HG03025 (cell line): ENCODE measurements around the gene KMT2C.

Experiments used
- ATAC-seq: cut with Tn5 transposase; IDR thresholded peaks from one replicate; pipeline ENCODE4 v1.9.1; 2021; ENCODE audit warnings: mild to moderate bottlenecking, moderate library complexity; ENCODE audit not compliant: unreplicated experiment, low FRiP score

KMT2C gene

DNA sequence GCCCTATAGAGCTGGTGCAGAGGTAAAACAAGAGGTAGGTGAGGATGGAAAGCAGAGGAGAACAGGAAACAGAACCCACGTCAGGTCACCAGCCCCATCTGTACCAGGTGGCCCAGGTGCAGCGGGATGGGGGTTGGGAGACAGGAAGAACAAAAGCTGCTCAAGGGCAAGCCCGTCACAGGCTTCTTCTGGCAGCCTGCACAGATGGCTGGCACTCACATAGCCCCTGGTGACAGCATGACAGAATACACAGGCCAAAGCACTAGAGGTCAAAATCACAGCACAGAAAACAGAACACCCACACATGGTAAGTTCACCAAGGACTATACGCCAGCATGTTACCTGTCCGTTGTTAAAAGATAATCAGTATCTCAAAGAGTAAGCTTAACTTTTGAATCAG lies 283.5 kb downstream of the KMT2C start:
- ATAC-seq, result no peak

- ATAC-seq, result no peak
These were observed 286.4 kb downstream of the KMT2C start for GRCh38 chr7:152149363-152149762.

- ATAC-seq, result no peak
These were observed 287.1 kb downstream of the KMT2C start for GRCh38 chr7:152148706-152149105.

DNA sequence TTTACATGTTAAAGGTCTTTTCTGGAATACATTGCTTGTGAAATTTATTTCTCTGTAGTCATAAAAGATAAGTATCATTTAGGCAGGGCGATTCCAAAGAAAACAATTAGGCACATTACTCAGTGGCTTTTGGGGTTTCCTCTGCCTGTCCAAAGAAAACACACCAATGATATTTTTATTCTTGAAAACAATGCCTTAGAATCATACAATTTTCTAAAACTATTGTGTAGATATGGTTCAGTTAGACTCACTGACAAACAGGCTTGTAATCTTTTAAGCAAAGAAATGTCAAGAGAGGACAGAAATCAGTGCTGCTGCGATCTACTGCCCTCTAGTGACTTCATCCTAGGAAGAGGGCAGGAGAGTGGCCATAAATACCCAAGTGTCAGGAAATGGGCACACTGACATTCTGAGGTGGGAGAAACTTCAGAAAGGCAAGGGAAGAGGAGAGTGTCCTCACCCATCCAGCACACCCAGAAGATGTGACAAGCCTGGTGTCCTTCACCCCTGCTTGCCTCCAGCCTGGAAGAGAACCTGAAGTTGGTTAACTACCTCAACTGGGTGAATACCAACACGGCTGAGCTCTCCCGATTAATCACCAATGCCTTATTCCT lies 289.8 kb downstream of the KMT2C start:
- no peak for ATAC-seq

GRCh38 chr7:152144557-152145245 lies 291.1 kb downstream of the KMT2C start:
- no peak for ATAC-seq

DNA sequence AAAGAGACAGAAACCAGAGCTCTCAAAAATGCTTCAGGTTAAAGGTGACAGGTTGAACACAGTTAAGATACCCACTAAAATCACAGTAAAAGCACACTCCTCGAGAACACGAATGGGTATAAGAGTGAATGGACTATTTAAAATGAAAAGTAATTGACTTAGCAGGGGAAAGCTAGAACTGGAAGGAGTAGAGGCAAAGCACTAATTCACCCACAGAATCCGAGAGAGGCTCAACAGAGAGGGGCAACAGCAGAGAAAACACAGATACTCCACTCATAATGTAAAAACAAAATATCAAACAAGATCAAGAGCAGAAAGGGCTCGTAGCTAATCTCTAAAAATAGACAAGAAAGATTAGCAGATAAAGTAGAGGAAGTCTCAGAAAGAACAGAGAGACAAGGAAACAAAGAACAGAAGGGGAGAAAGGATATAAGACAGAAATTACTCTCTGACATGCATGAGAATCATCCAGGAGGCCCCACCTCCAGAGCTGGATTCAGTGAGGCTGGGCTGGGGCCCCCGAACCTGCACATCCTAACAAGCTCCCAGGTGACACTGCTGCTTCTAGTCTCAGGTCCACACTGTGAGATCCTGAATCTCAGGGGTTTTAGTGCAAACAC lies 292.7 kb downstream of the KMT2C start:
- no peak for ATAC-seq

DNA sequence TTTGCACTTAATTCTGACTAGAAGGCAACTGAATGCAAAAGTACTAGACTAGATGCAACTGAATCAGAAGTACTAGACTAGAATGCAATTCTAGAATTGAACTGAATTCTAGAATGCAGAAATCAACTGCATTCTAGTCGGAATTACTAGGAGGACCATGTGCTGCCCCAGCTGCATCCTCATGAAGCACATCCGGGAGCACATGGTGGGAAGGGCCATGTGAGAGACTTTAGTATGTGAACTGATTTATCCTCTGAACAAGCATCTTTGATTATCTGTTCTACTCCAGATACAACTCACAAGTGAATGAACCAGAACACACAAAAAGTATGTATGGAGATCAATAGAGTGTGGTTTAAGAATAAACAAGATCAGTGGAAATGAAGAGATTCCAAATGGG lies 295.2 kb downstream of the KMT2C start:
- ATAC-seq, result no peak

DNA sequence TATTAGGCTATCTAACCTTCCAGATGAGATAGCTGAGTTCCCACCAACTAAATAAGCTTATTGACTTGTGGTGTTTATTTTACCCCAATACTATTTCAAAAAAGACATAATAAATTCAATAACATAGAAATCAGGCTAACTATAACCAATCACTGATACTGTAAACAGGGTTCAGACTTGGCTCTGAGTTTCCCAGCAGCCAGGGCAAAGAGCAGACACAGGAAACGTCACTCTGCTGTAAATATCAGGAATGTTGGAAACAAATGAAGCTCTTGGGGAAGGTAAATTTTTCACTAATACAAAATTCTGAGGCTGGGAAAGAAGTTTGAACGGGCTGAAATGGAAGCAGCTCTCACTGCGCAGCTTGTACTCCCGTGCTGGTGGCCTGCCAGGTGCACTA lies 295.7 kb downstream of the KMT2C start:
- ATAC-seq, result no peak

DNA sequence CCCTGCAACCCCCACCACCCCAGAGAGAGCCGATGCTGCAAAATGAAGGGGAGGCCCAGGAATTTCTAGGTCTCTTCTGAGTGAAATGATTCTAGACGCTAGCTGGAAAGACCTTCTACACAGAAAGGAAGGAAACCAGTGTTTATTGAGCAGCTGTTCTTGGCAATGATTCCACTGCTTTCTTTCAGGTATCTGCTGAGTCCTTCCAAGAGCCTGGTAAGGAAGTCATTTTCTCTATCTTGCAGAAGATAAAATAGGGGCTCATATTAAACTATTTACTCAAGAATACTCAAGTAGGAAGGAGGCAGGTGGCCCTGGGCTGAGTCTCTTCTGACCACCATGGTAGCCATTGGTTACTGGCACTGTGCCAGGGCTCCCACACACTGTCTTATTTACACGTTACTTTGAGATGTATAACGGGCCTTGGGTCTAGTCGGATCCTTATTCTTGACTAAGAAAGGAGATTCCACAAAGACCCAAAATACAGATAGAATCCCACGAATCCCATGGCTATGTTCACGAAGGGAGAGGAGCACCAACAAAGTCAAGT lies 298.3 kb downstream of the KMT2C start:
- ATAC-seq, result no peak

DNA sequence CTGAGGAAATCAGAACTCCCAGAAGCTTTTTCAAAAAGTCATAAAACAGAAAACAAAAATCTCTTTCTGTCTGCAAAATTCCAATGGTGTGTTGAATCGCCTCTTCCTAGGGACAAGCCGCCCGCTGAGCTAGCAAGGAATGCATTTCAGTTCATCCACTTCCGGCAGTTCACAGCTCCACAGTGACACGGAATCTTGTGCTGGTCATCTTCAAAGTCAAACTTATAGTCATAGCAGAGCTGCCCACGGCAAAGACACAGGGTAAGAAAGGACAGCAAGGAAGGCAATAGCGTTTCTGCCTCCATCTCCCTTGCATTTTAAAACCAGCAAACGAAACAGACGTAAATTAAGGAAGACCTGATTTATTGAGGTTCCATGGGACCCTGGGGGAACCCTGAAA lies 299.1 kb downstream of the KMT2C start:
- ATAC-seq, result no peak

DNA sequence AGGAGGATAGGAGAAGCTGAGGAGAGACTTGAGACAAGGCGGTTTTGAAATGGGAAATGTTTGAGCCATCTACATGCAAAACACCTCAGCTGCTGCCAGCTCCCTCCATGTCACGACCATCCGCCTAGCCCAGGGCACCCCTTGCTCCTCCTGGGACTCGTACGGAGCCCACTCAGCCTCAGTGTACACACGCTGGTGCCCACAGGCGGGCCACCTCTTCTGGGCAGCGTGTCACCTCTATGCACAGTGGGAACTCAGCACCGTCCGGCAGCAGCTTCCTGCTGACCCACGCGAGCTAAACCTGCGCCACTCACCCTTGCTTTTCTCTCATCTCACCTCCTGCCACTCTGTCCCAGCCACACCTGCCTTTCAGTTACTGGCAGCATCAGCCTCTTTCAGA lies 302.0 kb downstream of the KMT2C start:
- ATAC-seq, result no peak

DNA sequence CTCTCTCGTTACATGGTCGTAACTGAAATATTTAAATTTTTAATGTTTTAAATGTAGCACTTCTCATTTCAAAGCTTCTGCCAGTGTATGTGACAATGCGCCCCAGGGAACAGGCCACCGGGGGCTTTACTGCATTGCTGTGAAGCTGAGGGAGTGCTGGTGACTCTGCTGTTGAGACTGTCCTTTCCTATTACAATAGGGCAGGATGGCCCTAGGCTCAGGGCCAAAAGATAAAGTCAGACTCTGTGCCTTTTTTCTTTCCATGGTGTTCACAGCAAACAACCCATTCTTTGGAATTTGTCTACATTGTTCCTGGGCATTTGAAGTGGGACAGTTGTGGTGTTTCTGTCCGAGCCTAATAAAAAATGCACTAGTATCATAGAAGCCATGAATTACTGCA lies 303.0 kb downstream of the KMT2C start:
- ATAC-seq, result no peak

DNA sequence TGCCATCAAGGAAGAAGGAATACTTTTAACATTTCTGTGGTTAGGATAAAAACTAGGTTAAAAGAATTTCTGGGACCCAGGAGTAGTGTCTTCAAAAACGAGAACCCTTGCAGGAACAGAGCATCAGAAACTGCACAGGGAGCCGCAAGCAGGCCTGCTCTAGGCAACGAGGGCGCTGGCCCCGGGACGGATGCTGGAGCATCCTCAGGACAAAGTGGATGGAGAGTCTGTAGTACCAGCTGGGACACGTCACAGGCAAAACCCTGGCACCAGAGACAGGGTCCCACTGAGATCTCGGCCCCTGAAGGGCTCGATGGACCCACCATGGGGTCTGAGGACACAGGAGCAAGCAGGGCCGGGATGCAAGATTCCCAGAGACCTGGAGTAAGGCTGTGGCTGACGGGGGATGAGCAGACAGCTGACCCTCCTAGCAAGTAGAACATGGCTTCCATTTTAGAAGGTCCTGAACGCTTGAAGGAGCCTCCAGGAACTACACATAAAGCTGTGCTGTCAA lies 303.8 kb downstream of the KMT2C start:
- ATAC-seq, result no peak

DNA sequence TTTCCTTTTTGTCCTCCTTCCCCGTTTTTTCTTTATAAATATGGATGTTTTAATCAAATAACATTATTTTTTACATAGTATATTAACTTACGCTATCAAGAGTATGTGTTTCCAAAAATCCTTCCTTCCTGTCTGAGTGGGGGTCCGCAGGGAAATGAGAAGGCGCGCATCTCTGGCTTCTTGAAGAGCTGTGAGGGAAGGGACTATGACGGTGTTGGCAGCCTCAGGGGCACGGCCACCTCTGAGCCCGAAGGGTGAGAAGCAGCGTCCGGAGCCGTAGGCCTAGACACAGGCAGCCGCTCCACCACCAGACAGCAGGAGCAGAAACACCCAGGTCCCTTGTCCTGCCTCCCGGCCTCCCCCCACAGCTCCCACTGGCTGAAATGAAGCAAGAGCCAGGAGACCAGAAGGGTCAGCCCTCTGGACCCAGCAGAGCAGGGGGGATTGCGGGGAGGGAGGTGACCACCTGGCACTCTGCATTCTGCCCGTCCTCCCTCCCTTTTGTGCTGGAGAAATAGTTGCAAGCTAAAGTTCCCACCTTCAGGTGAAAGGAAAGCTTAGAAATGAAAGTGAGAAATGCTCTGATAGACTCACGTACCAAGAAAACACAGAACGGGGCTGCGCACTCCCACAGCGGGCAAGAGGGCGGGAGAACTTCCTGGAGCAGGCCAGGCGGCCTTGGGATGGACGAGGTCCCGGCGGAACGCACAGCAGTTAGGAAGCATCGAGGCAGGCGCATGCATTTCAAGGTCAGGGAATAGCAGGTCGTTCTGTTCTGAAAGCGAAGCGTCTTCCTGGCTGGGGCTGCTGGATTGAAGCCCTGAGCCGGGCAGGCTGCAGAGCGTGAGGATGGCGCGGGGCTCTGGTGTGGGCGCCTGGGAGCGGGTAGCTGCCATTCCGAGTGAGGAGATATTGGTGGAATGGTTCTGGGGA lies 304.9 kb downstream of the KMT2C start:
- no peak for ATAC-seq

DNA sequence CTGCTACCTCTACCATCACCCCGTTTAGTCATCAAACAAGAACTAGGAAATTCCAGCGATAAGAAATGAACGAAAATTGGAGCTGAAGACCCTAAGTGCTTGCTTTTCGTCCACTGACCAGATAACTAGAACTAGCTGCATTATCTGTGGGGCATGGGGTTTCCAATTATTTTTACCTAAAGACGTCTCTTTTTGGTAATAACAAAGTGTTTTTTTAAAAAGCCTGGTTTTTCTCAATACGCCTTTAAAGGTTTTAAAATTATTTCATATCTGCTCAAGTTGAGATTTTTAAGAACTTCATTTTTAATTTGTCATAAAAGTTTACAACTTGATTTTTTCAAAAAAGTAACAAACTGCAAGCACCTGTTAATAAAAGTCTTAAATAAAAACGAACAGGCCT lies 306.1 kb downstream of the KMT2C start:
- ATAC-seq, result no peak

- ATAC-seq, result no peak
These were observed 306.9 kb downstream of the KMT2C start for GRCh38 chr7:152128741-152129461.

DNA sequence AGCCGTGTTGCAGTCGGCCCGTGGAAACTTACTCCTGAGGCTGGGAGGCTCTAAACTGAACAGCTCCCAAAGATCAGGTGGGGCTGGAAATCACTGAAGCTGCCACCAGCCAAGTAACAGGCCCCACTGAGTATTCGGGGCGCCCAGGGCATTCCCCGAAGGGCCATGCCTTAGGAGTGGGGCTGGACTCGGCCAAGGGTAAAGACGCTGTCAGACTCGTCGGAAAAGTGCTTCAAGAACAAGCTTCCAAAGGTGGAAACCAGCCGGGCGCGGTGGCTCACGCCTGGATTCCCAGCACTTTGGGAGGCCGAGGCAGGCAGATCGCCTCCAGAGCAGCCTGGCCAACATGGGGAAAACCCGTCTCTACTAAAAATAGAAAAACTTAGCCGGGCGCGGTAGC lies 307.6 kb downstream of the KMT2C start:
- ATAC-seq, result no peak

- ATAC-seq, result no peak
These were observed 308.6 kb downstream of the KMT2C start for GRCh38 chr7:152127229-152127628.

- no peak for ATAC-seq
These were observed 309.1 kb downstream of the KMT2C start for GRCh38 chr7:152126741-152127140.

- ATAC-seq, result no peak
These were observed 313.3 kb downstream of the KMT2C start for GRCh38 chr7:152122540-152122939.
